GM19467 (cell line): Measurements from ENCODE around the gene THRAP3.
"Not testable (repeated sequence)": the region's sequence is repeated elsewhere in the genome, so short reads cannot be mapped to it uniquely, and the experiment has no call there.

Source experiments
- ATAC-seq: cut with Tn5 transposase; IDR thresholded peaks from one replicate; pipeline ENCODE4 v1.9.1; 2021; ENCODE audit warnings: mild to moderate bottlenecking, moderate library complexity; ENCODE audit not compliant: unreplicated experiment

Gene THRAP3

DNA sequence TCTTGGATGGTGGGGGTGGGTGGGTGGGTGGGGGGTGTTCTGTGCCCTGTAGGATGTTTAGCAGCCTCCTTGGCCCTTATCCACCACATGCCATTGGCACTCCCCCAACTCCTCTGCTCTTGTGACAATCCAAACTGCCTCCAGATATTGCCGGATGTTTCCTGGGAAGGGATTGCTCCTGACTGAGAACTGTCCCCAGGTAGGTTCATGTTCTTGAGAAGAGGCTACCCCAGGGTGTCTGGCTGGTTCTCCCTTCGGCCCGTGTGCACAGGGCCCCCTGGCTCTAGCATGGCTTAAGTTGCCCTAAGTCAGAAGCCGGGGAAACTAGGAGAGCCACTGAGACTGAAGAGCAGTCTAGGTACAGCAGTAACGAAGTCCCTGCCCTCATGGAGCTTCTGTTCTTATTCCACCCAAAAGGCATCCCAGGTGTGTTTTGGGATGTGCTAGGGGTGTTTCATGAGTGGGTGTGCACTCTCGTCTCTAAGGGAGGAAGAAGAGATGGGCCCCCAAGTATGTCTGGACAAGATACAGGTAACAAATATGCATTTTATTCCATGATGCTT, 19.8 kb upstream of the THRAP3 start:
- ATAC-seq, result no peak

DNA sequence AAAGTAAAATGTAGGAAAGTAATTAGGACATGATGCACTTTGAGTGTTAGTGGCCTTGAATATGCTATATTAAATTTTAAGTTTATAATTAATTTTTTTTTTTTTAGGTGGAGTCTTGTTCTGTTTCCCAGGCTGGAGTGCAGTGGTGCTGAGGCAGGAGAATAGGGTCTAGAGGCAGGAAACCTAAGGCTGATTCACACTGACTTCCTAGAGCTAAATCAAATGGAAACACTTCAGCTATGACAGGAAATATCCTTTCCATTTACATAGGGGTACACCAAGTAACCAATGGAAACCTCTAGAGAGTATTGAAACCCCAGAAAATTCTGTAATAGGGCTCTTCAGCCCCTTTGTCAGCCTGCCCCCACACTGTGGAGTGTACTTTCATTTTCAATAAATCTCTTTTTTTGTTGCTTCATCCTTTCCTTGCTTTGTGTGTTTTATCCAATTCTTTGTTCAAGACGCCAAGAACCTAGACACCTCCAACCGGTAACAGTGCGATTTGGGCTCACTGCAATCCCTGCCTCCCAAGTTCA, 17.9 kb upstream of the THRAP3 start:
- ATAC-seq, result no peak

DNA sequence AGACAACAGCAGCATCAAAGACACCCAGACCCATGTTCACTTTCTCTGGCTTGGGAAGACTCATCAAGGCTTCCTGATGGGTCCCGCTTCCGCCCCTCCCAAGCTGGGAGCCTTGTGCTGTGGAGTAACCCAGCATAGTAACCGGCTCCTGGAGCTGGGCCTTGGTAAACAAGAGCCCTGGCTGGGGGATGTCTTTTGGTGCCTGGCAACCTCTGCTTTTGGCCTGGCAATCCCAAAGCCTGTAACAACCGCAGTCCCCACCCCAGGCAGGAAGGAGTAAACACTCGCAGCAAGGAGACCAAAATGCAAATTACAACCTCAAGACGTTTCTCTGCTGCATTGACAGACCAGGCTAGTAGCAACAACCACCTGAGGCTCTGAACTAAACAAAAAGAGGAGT, 16.9 kb upstream of the THRAP3 start:
- no peak for ATAC-seq

DNA sequence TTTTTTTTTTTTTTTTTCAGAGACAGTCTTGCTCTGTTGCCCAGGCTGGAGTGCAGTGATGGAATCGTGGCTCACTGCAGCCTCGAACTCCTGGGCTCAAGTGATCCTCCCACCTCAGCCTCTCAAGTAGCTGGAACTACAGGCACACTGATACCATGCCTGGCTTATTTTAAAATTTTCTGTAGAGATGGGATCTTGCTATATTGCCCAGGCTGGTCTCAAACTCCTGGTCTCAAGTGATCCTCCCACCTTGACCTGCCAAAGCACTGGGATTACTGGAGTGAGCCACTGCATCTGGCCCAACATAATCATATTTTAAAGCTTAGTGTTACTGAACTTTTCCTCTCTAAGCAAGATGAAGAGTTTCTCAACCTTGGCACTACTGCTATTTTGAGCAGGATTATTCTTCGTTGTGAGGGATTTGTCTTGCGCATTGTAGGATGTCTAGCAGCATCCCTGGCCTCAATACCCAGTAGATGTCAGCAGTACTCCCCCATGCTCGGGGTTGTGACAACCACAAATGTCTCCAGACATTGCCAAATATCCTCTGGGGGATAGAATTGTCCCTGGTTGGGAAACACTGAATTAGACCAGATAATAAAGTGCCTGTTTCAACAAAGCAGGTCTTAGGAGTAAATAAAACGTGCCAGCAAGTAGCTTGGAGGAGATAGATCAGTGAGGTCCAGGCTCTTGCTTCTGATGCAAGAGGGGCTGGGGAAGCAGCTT, 15.1 kb upstream of the THRAP3 start:
- ATAC-seq, result no peak

DNA sequence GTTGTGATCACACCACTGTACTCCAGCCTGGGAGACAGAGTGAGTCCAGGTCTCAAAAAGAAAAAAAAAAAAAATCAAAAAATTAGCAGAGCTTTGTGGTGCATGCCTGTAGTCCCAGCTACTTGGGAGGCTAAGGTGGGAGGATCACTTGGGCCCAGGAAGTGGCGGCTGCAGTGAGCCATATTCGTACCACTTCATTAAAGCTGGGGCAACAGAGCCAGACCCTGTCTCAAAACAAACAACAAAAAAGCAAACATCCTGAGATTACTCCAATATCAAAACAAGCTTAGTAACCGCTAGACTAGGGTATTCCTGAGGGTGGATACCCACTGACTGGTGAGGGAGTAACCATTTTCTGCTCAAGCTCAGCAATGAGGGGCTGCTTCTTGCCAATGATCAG, 12.9 kb upstream of the THRAP3 start:
- no peak for ATAC-seq

DNA sequence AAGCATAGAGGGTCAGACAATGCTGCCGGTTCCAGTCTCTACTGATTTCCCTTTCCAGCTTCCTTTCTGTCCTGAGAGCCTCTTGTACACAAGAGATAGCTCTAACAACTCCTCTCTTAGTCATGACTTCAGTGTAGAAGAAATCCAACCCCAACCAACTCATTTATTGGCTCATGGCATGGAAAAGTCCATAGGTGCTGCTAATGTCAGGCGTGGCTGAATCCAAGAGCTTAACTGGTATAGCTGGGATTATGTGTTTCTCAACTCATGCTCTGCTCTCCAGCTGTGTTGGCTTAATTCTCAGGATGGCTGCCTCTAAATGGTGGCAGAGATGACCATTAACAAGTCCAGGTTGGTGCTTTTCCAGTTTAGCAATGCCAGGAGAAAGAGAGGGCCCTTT, 12.4 kb upstream of the THRAP3 start:
- no peak for ATAC-seq

DNA sequence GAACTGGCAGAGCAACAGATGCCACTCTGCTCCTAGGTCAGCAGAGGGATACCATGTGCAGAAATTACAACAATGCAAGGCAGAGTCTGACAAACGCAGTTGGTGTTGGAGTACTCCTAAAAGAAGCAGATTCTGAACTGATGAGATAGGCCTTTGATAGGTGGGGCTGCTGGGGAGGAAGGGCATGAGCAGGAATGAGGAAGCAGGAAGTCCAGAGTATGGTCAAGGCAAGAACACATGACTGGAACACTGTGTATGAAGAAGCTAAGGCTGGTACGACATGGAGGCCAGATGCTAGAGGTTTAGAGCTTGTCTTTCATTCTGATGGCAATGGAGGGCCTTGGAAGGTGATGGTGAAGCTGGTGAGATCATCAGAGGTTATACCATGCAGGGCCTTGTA, 11.5 kb upstream of the THRAP3 start:
- no peak for ATAC-seq

DNA sequence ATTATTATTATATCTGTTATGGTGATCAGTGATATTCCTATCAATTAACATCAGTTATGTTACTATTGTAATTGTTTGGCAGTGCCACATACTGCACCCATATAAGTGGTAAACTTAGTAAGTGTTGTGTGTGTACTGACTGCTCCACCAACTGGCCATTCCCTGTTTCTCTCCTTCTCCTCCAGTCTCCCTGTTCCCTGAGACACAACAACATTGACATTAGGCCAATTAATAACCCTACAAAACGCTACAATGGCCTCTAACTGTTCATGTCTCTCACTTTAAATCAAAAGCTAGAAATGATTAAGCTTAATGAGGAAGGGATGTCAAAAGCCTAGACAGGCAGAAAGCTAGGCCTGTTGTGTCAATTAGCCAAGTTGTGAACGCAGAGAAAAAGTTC, 6.6 kb upstream of the THRAP3 start:
- ATAC-seq, result no peak

DNA sequence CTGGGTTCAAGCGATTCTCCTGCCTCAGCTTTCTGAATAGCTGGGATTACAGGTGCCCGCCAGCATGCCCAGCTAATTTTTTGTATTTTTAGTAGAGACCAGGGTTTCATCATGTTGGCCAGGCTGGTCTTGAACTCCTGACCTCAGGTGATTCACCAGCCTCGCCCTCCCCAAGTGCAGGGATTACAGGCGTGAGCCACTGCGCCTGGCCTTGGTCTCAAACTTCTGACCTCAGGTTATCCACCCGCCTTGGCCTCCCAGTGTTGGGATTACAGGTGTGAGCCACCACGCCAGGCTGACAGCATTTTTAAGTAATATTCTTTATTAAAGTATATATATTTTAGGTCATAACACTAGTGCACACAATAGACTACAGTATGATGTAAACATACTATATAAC, 2.3 kb upstream of the THRAP3 start:
- not testable (repeated sequence) for ATAC-seq

DNA sequence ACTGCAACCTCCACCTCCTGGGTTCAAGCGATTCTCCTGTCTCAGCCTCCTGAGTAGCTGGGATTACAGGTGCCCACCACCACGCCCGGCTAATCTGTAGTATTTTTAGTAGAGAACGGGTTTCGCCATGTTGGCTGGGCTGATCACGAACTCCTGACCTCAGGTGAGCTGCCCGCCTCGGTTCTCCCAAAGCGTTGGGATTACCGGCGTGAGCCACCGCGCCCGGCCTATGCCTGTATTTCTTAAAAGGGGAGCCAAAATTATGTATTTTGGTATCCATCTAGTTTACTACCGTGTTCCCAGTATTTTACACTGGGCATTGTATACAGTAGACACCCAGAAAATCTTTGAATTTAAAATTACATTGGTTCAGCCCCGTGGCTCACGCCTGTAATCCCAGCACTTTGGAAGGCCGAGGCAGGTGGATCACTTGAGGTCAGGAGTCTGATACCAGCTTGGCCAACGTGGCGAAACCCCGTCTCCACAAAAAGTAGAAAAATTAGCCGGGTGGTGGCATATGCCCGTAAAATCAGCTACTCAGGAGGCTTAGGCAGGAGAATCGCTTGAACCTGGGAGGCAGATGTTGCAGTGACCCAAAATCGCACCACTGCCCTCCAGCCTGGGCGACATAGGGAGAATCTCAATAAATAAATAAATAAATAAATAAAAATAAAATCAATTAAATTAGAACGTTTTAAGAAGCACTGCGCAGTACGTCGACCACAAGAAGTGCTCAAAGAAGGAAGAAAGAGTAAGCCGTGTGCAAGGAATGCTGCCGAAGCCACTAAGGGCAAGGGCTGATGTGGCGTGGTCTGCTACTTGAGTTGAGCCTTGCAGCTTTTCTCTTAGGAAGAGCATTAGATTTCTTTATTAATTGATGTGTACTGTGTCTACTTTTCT, 1.5 kb upstream of the THRAP3 start:
- no peak for ATAC-seq

DNA sequence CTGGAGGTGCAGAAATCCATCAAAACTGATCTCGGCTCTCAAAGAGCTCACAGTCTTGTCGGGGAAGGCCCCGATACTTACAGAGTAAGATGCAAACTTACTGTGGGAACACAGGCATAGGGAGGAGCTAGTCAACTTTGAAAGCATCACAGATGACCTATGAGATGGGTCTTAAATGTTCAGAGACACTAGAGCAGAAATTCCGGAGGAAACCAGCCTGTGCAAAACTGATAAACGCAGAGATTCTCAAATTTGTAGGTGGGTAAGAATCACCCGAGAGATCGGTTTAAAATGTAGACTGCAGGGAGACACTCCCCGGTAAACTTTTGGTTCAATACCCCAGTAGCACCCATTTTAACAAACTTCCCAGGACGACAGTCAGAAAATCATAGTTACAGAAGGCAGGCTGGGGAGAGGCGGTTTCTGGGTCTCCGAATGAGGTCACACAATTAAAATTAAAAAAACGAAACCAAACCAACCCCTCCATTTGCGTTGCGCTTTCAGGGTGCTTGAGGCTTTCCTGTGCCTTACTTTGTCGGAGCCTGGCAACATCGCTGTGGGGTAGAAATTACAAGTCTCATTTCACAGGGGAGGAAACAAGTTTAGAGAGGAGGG, 755 bp upstream of the THRAP3 start:
- peak; percentile 10 for ATAC-seq

DNA sequence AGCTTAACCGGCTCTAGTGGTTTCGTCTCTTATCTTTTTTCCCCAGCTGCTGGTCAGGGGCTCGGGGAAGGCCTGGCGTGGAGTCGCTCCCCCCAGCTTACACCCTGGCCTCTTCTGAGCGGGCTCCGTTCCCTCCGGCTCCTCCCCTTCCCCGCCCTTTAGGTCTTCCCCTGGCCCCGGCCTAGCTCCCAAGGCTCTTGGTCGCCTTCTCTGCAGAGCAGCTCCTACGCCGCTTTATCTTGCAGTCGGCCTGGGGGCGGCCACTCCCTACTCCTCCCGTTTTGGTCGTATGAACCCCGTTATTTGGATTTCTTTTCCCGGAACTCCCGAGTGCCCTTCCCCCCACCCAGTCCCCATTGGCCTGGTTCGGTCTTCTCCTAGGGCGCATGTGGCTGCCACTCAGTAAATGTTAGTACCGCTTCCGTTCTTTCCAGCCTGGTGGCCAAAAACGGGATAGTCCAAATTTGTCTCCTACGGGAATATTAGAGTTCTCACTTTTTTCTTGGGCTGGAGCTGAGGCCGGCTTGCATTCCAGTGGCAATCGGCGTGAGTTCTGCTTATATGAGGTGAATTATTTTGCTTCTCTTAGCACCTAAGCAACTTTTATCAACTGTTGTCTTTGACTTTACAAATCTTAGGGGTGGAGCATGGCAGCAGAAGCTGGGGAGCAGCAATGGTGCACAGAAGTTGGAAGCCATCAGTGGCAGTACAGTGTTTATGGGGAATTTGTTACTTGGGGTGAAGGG, 467 bp downstream of the THRAP3 start:
- ATAC-seq, result peak; percentile 39

DNA sequence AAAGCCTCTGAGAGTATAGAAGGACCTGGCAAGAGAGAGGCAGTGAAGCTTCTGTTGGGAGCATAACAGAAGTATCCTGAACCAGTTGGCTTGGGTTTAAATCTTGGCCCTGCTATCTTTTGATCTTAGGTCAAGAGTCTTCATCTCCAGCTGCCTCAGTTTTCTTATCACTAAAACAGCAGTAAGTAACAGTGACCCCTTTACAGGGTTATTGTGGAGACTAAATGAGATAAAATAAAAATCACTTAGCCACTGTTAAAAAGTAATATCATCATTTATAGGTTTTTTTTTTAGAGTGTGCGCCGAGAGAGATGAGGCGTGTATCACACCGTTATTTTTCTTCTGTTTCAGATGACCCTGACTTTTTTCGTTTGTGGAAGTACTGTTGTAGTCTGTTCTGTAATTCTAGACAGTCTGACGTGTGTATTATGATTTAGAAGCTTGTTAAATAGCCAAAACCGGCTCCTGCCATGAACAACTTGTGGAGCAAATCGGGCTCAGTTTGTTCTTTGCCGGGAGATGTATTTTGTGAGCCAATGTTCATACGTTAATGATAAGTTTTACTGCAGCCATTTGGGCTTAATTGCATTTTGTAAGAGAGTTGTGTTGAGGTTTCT, 1.1 kb downstream of the THRAP3 start:
- ATAC-seq, result no peak

DNA sequence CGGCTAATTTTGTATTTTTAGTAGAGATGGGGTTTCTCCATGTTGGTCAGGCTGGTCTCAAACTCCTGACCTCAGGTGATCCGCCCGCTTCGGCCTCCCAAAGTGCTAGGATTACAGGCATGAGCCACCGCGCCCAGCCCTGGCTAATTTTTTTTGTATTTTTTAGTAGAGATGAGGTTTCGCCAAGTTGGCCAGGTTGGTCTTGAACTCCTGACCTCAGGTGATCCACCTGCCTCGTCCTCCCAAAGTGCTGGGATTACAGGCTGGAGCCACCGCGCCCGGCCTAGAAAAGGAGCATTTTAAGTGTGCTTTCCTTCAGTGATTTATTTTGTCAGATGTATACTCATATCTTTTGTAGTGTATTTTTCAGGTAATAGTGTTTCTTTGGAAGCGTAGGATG, 6.0 kb downstream of the THRAP3 start:
- not testable (repeated sequence) for ATAC-seq

DNA sequence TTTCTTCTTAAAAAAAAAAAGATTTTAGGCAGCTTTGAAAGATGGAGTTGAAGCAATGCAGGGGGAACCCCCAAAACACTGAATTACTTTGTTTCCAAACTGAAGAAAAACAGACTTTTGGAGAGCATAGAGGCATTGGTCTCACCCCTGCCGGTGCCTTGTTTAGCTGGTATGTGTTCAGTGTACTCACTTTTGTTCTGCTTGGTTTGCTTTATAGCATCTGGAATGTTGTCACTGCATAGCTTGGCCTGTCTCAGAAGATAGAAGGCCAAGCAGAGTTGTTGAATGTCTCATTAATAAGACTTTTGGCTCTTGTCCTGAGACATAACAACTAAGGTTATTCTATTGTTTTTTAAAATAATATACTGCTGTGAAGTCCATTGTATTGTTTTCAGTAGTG, 6.9 kb downstream of the THRAP3 start:
- no peak for ATAC-seq

DNA sequence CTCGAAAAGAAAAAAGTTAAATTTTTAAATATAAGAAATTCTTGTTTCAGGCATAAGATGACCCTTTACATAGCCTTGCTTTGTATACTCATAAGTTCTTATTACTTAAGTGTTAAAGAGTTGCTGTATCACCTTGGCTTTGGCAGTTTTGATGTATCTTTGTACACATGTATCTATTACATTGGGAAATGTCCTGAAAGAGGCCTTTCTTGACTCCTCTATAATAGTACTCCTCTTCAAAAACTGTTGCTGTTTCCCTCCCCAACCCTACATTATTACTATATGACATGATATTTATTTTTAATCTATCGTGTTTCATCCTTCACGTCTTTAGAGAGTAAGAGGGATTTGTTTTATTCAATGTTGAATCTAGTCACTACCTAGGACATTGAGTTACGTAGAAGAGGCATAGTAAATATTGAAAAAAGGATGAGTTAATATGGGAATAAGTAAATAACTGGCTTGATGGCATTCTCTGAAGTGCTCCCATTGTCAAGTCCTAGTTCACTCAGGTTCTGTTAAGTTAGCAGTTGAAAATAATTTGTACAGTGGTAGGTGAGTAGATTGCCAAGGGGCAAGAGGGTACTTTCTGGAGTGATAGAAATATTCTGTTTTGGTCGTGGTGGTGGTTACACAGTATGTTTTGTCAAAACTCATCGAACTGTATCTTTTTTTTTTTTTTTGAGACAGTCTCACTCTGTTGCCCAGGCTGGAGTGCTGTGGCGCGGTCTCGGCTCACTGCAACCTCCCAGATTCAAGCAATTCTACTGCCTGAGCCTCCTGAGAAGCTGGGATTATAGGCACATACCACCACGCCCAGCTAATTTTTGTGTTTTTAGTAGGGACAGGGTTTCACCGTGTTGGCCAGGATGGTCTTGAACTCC, 8.2 kb downstream of the THRAP3 start:
- no peak for ATAC-seq

DNA sequence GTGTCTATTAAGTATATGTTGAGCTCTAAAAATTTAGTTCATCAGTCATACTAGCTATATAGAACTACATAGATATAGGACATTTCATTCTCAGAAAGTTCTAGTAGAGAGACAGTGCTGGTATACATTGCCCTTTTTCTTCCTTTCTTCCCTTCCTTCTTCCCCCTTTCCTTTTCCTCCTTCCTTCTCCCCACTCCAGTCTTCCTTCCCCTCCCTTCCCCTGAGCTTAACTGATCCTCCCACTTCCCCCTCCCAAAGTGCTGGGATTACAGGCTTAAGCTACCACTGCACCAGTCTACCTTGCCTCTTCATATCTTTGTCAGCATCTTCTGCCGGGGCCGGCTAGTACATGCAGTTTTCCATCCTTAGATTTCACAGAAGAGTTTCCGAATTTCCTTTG, 12.1 kb downstream of the THRAP3 start:
- ATAC-seq, result no peak

DNA sequence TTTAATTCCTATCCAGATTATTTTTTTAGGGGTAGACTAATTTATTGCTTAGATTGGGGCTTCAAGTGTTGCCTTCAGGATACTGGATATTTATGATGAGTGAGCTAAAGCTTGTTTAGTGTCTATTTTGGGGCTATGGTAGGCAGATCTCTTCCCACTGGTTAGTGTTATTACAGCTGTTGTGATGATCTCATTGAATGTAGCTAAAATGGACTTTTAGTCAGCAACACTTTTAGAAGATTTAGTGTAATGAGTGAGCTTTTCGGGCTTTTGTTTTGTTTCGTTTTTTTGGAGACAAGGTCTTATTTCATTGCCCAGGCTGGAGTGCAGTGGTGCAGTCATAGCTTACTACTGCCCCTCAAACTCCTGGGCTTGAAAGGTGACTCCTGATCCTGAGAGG, 14.2 kb downstream of the THRAP3 start:
- no peak for ATAC-seq

DNA sequence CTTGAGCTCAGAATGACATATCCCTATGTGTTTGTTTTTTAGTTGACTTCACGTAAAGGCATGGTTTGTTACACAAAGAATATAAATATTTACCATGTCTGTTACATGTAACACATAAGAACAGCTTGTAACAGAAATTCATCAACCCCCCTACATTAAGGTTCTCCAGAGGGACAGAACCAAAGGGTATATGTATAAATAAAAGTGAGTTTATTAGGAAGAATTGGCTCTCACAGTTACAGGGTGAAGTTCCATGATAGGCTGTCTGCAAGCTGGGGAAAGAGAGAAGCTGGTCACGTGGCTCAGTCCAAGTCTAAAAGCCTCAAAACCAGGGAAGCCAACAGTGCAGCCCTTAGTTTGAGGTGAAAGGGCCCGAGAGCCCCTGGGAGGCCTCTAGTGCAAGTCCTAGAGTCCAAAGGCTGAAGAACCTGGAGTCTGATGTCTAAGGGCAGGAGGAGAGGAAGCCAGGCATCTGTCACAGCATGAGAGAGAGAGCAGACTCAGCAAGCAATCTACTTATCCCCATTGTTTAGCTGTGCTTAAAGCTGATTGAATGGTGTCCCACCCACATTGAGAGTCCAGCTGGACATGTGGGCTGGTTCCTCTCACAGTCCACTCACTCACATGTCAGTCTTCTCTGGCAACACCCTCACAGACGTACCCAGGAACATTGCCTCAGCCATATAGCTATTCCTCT, 15.8 kb downstream of the THRAP3 start:
- no peak for ATAC-seq
